Tibial nerve (tissue), 4 donors: ENCODE results near the gene MRPL20. TPM values are rescaled to one million over a fixed set of nuclear protein-coding genes. Genes with fewer than 3 reads are reported as not detected.
A peak's percentile ranks its signal among the peaks of the same experiment; 100 is the strongest.

Experiments used
- DNase-seq, 2 donors: peaks; one replicate each; pipeline ENCODE4 v3.0.0-alpha.2; 2019; ENCODE audit warnings: low spot score in 2 of 2
- H3K27ac ChIP-seq, 4 donors: fragments of 200-600 bp; sonication (generic) in 3 of 4; one replicate each; pipeline ENCODE4 v1.5.1; 2017 to 2019; ENCODE audit warnings: mild to moderate bottlenecking in 1 of 4
- H3K27me3 ChIP-seq, 2 donors: fragments of 200-600 bp; sonication (generic) in 1 of 2; one replicate each; pipeline versions ENCODE4 v1.5.1 to v1.6.0; 2017 to 2019
- H3K36me3 ChIP-seq, 3 donors: fragments of 200-600 bp; sonication (generic); one replicate each; pipeline ENCODE4 v1.5.1; 2018 to 2019
- H3K4me1 ChIP-seq, 4 donors: fragments of 200-600 bp; sonication (generic) in 3 of 4; one replicate each; pipeline ENCODE4 v1.5.1; 2017 to 2019
- H3K4me3 ChIP-seq, 4 donors: fragments of 200-600 bp; sonication (generic) in 3 of 4; one replicate each; pipeline ENCODE4 v1.5.1; 2017 to 2019; ENCODE audit warnings: mild to moderate bottlenecking in 1 of 4, moderate library complexity in 1 of 4
- H3K9me3 ChIP-seq, 4 donors: fragments of 200-600 bp; sonication (generic) in 3 of 4; one replicate each; pipeline ENCODE4 v1.5.1; 2017 to 2019
- CTCF ChIP-seq, 5 experiments: fragments of 200-600 bp in 3 of 5; fragments of 450-650 bp in 2 of 5; sonication (generic) in 3 of 5; IDR thresholded peaks; one replicate each; pipeline ENCODE4 v1.5.1; 2016 to 2019; ENCODE audit warnings: antibody characterized with exemption in 5 of 5, mild to moderate bottlenecking in 3 of 5, moderate library complexity in 2 of 5
- EP300 ChIP-seq, 2 donors: sonication (generic); formaldehyde crosslinking; IDR thresholded peaks; one replicate each; pipeline ENCODE4 v1.6.1; 2017; ENCODE audit warnings: antibody characterized with exemption in 2 of 2, mild to moderate bottlenecking in 1 of 2
- POLR2A ChIP-seq, 2 donors: fragments of 450-650 bp; IDR thresholded peaks; one replicate each; pipeline ENCODE4 v1.6.1; 2017; ENCODE audit warnings: antibody characterized with exemption in 2 of 2, mild to moderate bottlenecking in 2 of 2, moderate library complexity in 2 of 2
- WGBS, 2 donors: methylation state at CpG; one replicate each; pipeline ENCODE4 v1.1.5; 2018; 5-methylcytosine and 5-hydroxymethylcytosine counted together
- total RNA-seq, 4 donors: library from RNA; depleted of rRNA; stranded (reverse); fragments of >200 nt; gene quantifications; one replicate each; pipeline ENCODE4 v1.1.0, GENCODE V29; 2016

The MRPL20 gene
- total RNA-seq, 4 donors from 2014 or later, result 84.9 to 165 (median 139) TPM

GRCh38 chr1:1360506-1361169 lies 46.5 kb downstream of the MRPL20 start:
- Histone ChIP-seq H3K4me1 (peaks cover 0 to 57% (median 48%) of the 10 kb centered on the region in 4 donors), H3K9me3 (no peaks in the 10 kb centered on the region), H3K27ac (peak overlapping the region; percentile 81 to 92 (median 88)), H3K27me3 (no peaks in the 10 kb centered on the region), H3K4me3 (peak overlapping the region in 1 of 4 donors; percentile 66), H3K36me3 (no peaks in the 10 kb centered on the region)
- DNase-seq, result peak; percentile 79 to 81
- peak in 1 of 2 donors; percentile 62 for TF ChIP-seq EP300 (IDR thresholded peaks at IDR 0.05)
- TF ChIP-seq POLR2A (IDR thresholded peaks at IDR 0.05), result no peak
- 53 to 63% methylated on average over 20 of the region's 20 CpGs for WGBS, 2 donors

GRCh38 chr1:1359664-1360468 lies 47.2 kb downstream of the MRPL20 start:
- Histone ChIP-seq H3K9me3 (no peaks in the 10 kb centered on the region), H3K27ac (peak overlapping the region; percentile 81 to 92 (median 88)), H3K4me3 (peak overlapping the region in 1 of 4 donors; percentile 66), H3K4me1 (peaks cover 0 to 64% (median 55%) of the 10 kb centered on the region in 4 donors), H3K36me3 (peaks cover 0 to 5% (median under 1%) of the 10 kb centered on the region in 3 donors), H3K27me3 (no peaks in the 10 kb centered on the region)
- TF ChIP-seq CTCF (IDR thresholded peaks at IDR 0.05), result no peak
- TF ChIP-seq POLR2A (IDR thresholded peaks at IDR 0.05), result no peak
- peak in 1 of 2 donors; percentile 80 for TF ChIP-seq EP300 (IDR thresholded peaks at IDR 0.05)
- DNase-seq, result peak; percentile 80 to 81
- WGBS, 2 donors, result 26 to 37% methylated on average over 10 to 16 of the region's 28 CpGs

GRCh38 chr1:1359308-1359663 lies 47.8 kb downstream of the MRPL20 start:
- 19 to 31% methylated on average over 4 to 6 of the region's 6 CpGs for WGBS, 2 donors
- H3K36me3 ChIP-seq, result peaks cover 0 to 11% (median 4%) of the 10 kb centered on the region in 3 donors
- H3K4me3 ChIP-seq, result peak overlapping the region in 2 of 4 donors; percentile 14 to 66
- TF ChIP-seq CTCF (IDR thresholded peaks at IDR 0.05) (no peak), EP300 (IDR thresholded peaks at IDR 0.05) (no peak), POLR2A (IDR thresholded peaks at IDR 0.05) (no peak)
- peak in 1 of 2 donors; percentile 68 for DNase-seq
- H3K27me3 ChIP-seq, result no peaks in the 10 kb centered on the region
- H3K4me1 ChIP-seq, result peaks cover 0 to 70% (median 61%) of the 10 kb centered on the region in 4 donors
- H3K9me3 ChIP-seq, result no peaks in the 10 kb centered on the region
- peak overlapping the region; percentile 81 to 92 (median 88) for H3K27ac ChIP-seq

GRCh38 chr1:1358433-1359271 lies 48.4 kb downstream of the MRPL20 start, which contains the start of gene MXRA8:
Gene MXRA8 (minus strand): TSS chr1:1358555. CDS start chr1:1358504, 51 bp downstream.
- DNase-seq, result peak; percentile 79 to 82
- WGBS, 2 donors, result 14% methylated on average over 24 to 25 of the region's 29 CpGs
- TF ChIP-seq CTCF (IDR thresholded peaks at IDR 0.05) (no peak), POLR2A (IDR thresholded peaks at IDR 0.05) (peak in 1 of 2 donors; percentile 49), EP300 (IDR thresholded peaks at IDR 0.05) (peak; percentile 4 to 72)

GRCh38 chr1:1357871-1358432 lies 49.1 kb downstream of the MRPL20 start:
- WGBS, 2 donors, result 2 to 16% methylated on average over 16 to 17 of the region's 18 CpGs
- Histone ChIP-seq H3K27me3 (no peaks in the 10 kb centered on the region), H3K4me1 (peaks cover 0 to 84% (median 74%) of the 10 kb centered on the region in 4 donors), H3K27ac (peak overlapping the region; percentile 81 to 92 (median 88)), H3K36me3 (peaks cover 0 to 24% (median 4%) of the 10 kb centered on the region in 3 donors), H3K9me3 (no peaks in the 10 kb centered on the region), H3K4me3 (peak overlapping the region; percentile 49 to 86 (median 60))
- no peak for DNase-seq
- TF ChIP-seq POLR2A (IDR thresholded peaks at IDR 0.05) (no peak), EP300 (IDR thresholded peaks at IDR 0.05) (peak in 1 of 2 donors; percentile 2), CTCF (IDR thresholded peaks at IDR 0.05) (no peak)

More at GRCh38 chr1:1358433-1359271, 48.4 kb downstream of the MRPL20 start, which contains the start of gene MXRA8:
- H3K27ac ChIP-seq, result peak within 1 kb of the TSS; percentile 81 to 92 (median 88)
- no peaks in the 10 kb centered on the region for H3K9me3 ChIP-seq
- peaks cover 0 to 17% (median 4%) of the 10 kb centered on the region in 3 donors for H3K36me3 ChIP-seq
- H3K4me1 ChIP-seq, result peaks cover 0 to 77% (median 67%) of the 10 kb centered on the region in 4 donors
- H3K27me3 ChIP-seq, result no peaks in the 10 kb centered on the region
- peak within 1 kb of the TSS; percentile 49 to 86 (median 60) for H3K4me3 ChIP-seq
